NCI-H82 treated with DMSO at 0.1 percent for 48 hours (cell line): ENCODE data around the gene IMP4.
"Not testable (repeated sequence)": the region's sequence is repeated elsewhere in the genome, so short reads cannot be mapped to it uniquely, and the experiment has no call there.

ENCODE experiments used
- DNase-seq: peaks from one replicate; lab custom pipeline; 2025; ENCODE audit not compliant: unreplicated experiment; lab: John Stamatoyannopoulos, UW

IMP4 gene

GRCh38 chr2:130342533-130343275 lies at the start of gene IMP4:
Gene IMP4 (plus strand): TSS chr2:130342897. CDS start chr2:130342933, 36 bp downstream.
- DNase-seq, result peak; percentile 97

- no peak for DNase-seq
These were observed 42.3 kb upstream of the IMP4 start for GRCh38 chr2:130300258-130300969.

- DNase-seq, result no peak
These were observed 41.7 kb upstream of the IMP4 start for GRCh38 chr2:130300970-130301348.

- DNase-seq, result no peak
These were observed 40.4 kb upstream of the IMP4 start for GRCh38 chr2:130302164-130302886.

- DNase-seq, result no peak
These were observed 39.5 kb upstream of the IMP4 start for GRCh38 chr2:130303169-130303568.

GRCh38 chr2:130304726-130305125 lies 38.0 kb upstream of the IMP4 start:
- DNase-seq, result no peak

- no peak for DNase-seq
These were observed 34.8 kb upstream of the IMP4 start for GRCh38 chr2:130307850-130308249.

GRCh38 chr2:130310881-130311280 lies 31.8 kb upstream of the IMP4 start:
- no peak for DNase-seq

GRCh38 chr2:130313812-130314334 lies 28.8 kb upstream of the IMP4 start:
- DNase-seq, result no peak

- DNase-seq, result no peak
These were observed 28.3 kb upstream of the IMP4 start for GRCh38 chr2:130314377-130314776.

- no peak for DNase-seq
These were observed 26.1 kb upstream of the IMP4 start for GRCh38 chr2:130316596-130316995.

- DNase-seq, result no peak
These were observed 23.8 kb upstream of the IMP4 start for GRCh38 chr2:130318906-130319305.

GRCh38 chr2:130319536-130319935 lies 23.2 kb upstream of the IMP4 start:
- DNase-seq, result no peak

- DNase-seq, result no peak
These were observed 14.8 kb upstream of the IMP4 start for GRCh38 chr2:130327703-130328527.

- DNase-seq, result no peak
These were observed 14.0 kb upstream of the IMP4 start for GRCh38 chr2:130328710-130329109.

GRCh38 chr2:130332271-130333073 lies 10.2 kb upstream of the IMP4 start:
- peak; percentile 41 for DNase-seq

- DNase-seq, result not testable (repeated sequence)
These were observed 9.4 kb upstream of the IMP4 start for GRCh38 chr2:130333253-130333652.

GRCh38 chr2:130334026-130334425 lies 8.7 kb upstream of the IMP4 start:
- no peak for DNase-seq

- DNase-seq, result no peak
These were observed 7.5 kb upstream of the IMP4 start for GRCh38 chr2:130335226-130335625.
